Measurements from ENCODE around the gene LHFPL6.

LHFPL6 gene

GRCh38 chr13:39590466-39591036, 12.4 kb downstream of the LHFPL6 start:
- no peak for DNase-seq

GRCh38 chr13:39588384-39588783, 14.6 kb downstream of the LHFPL6 start:
- no peak for DNase-seq

- DNase-seq, result no peak
Measured at GRCh38 chr13:39587939-39588338, 15.1 kb downstream of the LHFPL6 start.

GRCh38 chr13:39586958-39587605, 15.9 kb downstream of the LHFPL6 start:
- no peak for DNase-seq

- no peak for DNase-seq
Measured at GRCh38 chr13:39586151-39586550, 16.8 kb downstream of the LHFPL6 start.

GRCh38 chr13:39585219-39585618, 17.8 kb downstream of the LHFPL6 start:
- DNase-seq, result no peak

GRCh38 chr13:39580881-39581575, 22.0 kb downstream of the LHFPL6 start:
- no peak for DNase-seq

- DNase-seq, result no peak
Measured at GRCh38 chr13:39578821-39579291, 24.1 kb downstream of the LHFPL6 start.

- DNase-seq, result no peak
Measured at GRCh38 chr13:39577838-39578491, 25.0 kb downstream of the LHFPL6 start.

- no peak for DNase-seq
Measured at GRCh38 chr13:39577203-39577602, 25.8 kb downstream of the LHFPL6 start.

- DNase-seq, result no peak
Measured at GRCh38 chr13:39575641-39576238, 27.3 kb downstream of the LHFPL6 start.

GRCh38 chr13:39571502-39572092, 31.4 kb downstream of the LHFPL6 start:
- no peak for DNase-seq

- DNase-seq, result no peak
Measured at GRCh38 chr13:39567569-39567968, 35.4 kb downstream of the LHFPL6 start.

GRCh38 chr13:39566216-39566869, 36.6 kb downstream of the LHFPL6 start:
- DNase-seq, result no peak

GRCh38 chr13:39565036-39565949, 37.7 kb downstream of the LHFPL6 start:
- DNase-seq, result no peak

- no peak for DNase-seq
Measured at GRCh38 chr13:39563470-39563735, 39.6 kb downstream of the LHFPL6 start.

- DNase-seq, result no peak
Measured at GRCh38 chr13:39561971-39562370, 41.0 kb downstream of the LHFPL6 start.

GRCh38 chr13:39559847-39560246, 43.1 kb downstream of the LHFPL6 start:
- no peak for DNase-seq

- no peak for DNase-seq
Measured at GRCh38 chr13:39557285-39557955, 45.6 kb downstream of the LHFPL6 start.

- DNase-seq, result no peak
Measured at GRCh38 chr13:39556866-39557265, 46.1 kb downstream of the LHFPL6 start.

GRCh38 chr13:39554371-39554770, 48.6 kb downstream of the LHFPL6 start:
- no peak for DNase-seq

Data from activated CD4-positive, alpha-beta T cell treated with anti-CD3 and anti-CD28 coated beads, Interleukin-10, Interleukin-2, amounts not matched to agents 100 ng/mL and 50 ng/mL, durations not matched to agents 16 hours and 8 hours (primary cell).